T-helper 2 cell treated with Interferon-gamma antibody and Interleukin-4, amounts not matched to agents 100 ng/mL and 5 ng/mL, for 36 hours (primary cell): ENCODE results near the gene PTX4. TPM values are rescaled to one million over a fixed set of nuclear protein-coding genes. Genes with fewer than 3 reads are reported as not detected.

Experiments
- total RNA-seq: library from RNA; stranded (reverse); gene quantifications from 2 replicates; pipeline ENCODE4 v1.2.3, GENCODE V29; 2022

The PTX4 gene
- total RNA-seq, 1 donor from 2014 or later = not detected

Other genes with a start within 250 kb of the PTX4 start
- gene TPSAB1, start 248.2 kb downstream of the PTX4 start, total RNA-seq = not detected in 2 replicates
- not detected in 2 replicates for gene TPSD1, start 232.9 kb downstream of the PTX4 start, total RNA-seq
- 210 and 217 TPM in 2 replicates for gene UBE2I, start 179.3 kb downstream of the PTX4 start, total RNA-seq
- 0.18 and 0.66 TPM in 2 replicates for gene BAIAP3, start 155.3 kb downstream of the PTX4 start, total RNA-seq
- gene TSR3, start 137.1 kb downstream of the PTX4 start, total RNA-seq = 43.3 and 44.4 TPM in 2 replicates
- gene GNPTG, start 137.0 kb downstream of the PTX4 start, total RNA-seq = 26.0 and 34.6 TPM in 2 replicates
- 31.2 and 31.7 TPM in 2 replicates for gene UNKL, start 74.2 kb downstream of the PTX4 start, total RNA-seq
- 14.8 and 16.4 TPM in 2 replicates for gene UQCC4, start 68.2 kb downstream of the PTX4 start, total RNA-seq
- gene PERCC1, start 57.9 kb downstream of the PTX4 start, total RNA-seq = not detected in 2 replicates
- 1.4 and 2.2 TPM in 2 replicates for gene CCDC154, start 44.4 kb downstream of the PTX4 start, total RNA-seq
- gene CLCN7, start 13.9 kb downstream of the PTX4 start, total RNA-seq = 51.9 and 53.9 TPM in 2 replicates
- gene TELO2, start 4.4 kb upstream of the PTX4 start, total RNA-seq = 61.4 and 61.9 TPM in 2 replicates
- 39.4 and 40.3 TPM in 2 replicates for gene TMEM204, start 44.7 kb upstream of the PTX4 start, total RNA-seq
- gene IFT140, start 123.1 kb upstream of the PTX4 start, total RNA-seq = 7.4 and 8.3 TPM in 2 replicates
- gene CRAMP1, start 123.4 kb upstream of the PTX4 start, total RNA-seq = 26.4 and 29.4 TPM in 2 replicates
- 73.3 and 73.5 TPM in 2 replicates for gene JPT2, start 189.3 kb upstream of the PTX4 start, total RNA-seq
- 86.9 and 89.1 TPM in 2 replicates for gene MAPK8IP3, start 217.3 kb upstream of the PTX4 start, total RNA-seq